ENCODE results near the gene MFAP4.

The MFAP4 gene

DNA sequence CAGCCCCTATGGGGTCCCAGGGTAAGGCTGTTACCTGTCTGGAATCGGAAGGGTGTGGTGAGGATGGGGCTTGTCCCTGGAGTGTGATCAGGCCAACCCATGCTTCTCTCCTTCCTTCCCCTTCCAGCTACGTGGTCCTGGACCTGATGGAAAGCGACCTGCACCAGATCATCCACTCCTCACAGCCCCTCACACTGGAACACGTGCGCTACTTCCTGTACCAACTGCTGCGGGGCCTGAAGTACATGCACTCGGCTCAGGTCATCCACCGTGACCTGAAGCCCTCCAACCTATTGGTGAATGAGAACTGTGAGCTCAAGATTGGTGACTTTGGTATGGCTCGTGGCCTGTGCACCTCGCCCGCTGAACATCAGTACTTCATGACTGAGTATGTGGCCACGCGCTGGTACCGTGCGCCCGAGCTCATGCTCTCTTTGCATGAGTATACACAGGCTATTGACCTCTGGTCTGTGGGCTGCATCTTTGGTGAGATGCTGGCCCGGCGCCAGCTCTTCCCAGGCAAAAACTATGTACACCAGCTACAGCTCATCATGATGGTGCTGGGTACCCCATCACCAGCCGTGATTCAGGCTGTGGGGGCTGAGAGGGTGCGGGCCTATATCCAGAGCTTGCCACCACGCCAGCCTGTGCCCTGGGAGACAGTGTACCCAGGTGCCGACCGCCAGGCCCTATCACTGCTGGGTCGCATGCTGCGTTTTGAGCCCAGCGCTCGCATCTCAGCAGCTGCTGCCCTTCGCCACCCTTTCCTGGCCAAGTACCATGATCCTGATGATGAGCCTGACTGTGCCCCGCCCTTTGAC, 6.3 kb downstream of the MFAP4 start:
- Histone ChIP-seq H3K27ac (peak overlapping the region; percentile 21 to 99), H3K4me3 (peak overlapping the region; percentile 84)
- no peak for TF ChIP-seq CTCF (IDR thresholded peaks at IDR 0.05)
- DNase-seq (ENCODE audit: low spot score): peak; percentile 67

DNA sequence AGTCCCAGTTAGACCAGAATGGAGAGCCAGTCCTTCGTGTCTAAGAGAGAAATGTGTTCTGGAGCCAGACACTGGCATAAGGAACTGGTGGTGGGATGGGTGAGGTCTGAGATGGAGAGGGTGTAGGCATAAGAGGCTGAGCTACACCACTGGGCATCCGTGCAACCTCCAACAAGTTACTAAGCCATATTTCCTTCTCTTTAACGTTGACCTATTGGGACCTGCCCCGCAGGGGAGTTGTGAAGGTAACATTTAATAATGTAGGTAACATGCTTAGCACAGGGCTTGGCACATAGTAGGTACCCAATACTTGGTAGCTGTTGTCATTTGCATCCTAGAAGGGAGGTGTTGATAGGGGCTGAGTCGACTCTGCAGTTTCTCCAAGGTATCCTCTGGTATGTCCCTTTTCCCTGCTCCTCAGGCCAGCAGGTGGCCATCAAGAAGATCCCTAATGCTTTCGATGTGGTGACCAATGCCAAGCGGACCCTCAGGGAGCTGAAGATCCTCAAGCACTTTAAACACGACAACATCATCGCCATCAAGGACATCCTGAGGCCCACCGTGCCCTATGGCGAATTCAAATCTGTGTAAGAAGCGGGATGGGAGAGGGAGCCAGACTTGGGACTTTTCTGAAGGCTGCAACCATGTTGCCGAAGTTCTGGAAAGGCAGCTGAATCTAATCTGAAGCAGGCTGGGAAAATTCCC, 7.5 kb downstream of the MFAP4 start:
- TF ChIP-seq CTCF (IDR thresholded peaks at IDR 0.05): no peak
- DNase-seq (ENCODE audit: low spot score): peak; percentile 58
- H3K27ac ChIP-seq: peak overlapping the region; percentile 95 to 98
- H3K4me3 ChIP-seq: peak overlapping the region; percentile 84

DNA sequence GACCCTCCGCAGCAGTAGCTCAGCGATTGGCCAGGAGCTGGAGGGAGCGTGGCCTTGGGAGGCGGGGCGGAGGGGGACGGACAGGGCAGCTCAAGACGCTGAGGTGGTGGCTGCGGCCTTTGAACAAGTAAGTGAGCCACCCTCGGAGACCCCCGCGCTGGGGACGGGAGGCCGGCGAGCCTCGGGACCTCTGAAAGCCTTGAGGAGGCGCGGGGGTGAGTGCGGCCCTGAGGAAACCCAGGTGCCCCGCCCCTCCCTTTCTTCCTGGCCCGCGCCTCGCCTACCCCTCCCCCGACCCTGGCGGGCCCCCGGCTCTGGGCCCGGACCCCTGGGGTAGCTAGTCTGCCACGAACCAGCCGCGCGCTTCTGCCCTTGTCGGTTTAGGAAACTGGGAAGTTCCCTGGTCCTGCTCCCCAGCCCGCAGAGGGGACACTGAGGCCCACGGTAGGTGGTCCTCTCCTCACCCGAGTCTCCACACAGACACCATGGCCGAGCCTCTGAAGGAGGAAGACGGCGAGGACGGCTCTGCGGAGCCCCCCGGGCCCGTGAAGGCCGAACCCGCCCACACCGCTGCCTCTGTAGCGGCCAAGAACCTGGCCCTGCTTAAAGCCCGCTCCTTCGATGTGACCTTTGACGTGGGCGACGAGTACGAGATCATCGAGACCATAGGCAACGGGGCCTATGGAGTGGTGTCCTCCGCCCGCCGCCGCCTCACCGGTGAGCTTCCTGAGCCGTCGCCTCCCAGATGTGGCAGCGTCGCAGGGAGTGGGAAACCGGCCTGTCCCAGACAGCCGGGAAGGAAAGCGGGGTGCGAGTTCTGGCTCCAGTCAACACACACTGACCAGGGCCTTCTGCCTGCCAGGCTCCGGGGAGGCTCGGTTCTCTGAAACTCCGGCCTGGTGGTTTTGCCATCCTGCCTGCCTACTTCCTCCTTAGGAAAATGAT, 8.3 kb downstream of the MFAP4 start, which contains the start of gene MAPK7:
Gene MAPK7, plus strand, starts transcription at position 83 of the 945 bp plus-strand sequence. Its CDS starts 403 bp downstream, at position 486.
- DNase-seq (ENCODE audit: low spot score): no peak
- no peak for TF ChIP-seq CTCF (IDR thresholded peaks at IDR 0.05)
- Histone ChIP-seq H3K4me3 (peak within 1 kb of the TSS; percentile 84), H3K27ac (peak within 1 kb of the TSS; percentile 95 to 98)

GRCh38 chr17:19377602-19378415, 9.2 kb downstream of the MFAP4 start:
- no peak for TF ChIP-seq CTCF (IDR thresholded peaks at IDR 0.05)
- peak overlapping the region; percentile 84 for H3K4me3 ChIP-seq

GRCh38 chr17:19376811-19377210, 10.2 kb downstream of the MFAP4 start:
- no peak for TF ChIP-seq CTCF (IDR thresholded peaks at IDR 0.05)
- Histone ChIP-seq H3K4me3 (peak overlapping the region; percentile 84), H3K27ac (peak overlapping the region; percentile 95 to 98)
- DNase-seq (ENCODE audit: low spot score): peak; percentile 36

More at GRCh38 chr17:19377602-19378415, 9.2 kb downstream of the MFAP4 start:
- peak; percentile 100 for DNase-seq (ENCODE audit: low spot score)
- H3K27ac ChIP-seq: peak overlapping the region; percentile 95 to 98

- H3K4me3 ChIP-seq: no peak overlapping the region
- DNase-seq (ENCODE audit: low spot score): no peak
- H3K27ac ChIP-seq: no peak overlapping the region
- TF ChIP-seq CTCF (IDR thresholded peaks at IDR 0.05): no peak
Measured at GRCh38 chr17:19375732-19376131, 11.3 kb downstream of the MFAP4 start.

Measured in coronary artery (tissue), 2 donors.